ENCODE data around the gene NRXN3. TPM values are rescaled to one million over a fixed set of nuclear protein-coding genes. Genes with fewer than 3 reads are reported as not detected.

NRXN3 gene
- total RNA-seq, 1 experiment from 2014 or later: not detected

DNA sequence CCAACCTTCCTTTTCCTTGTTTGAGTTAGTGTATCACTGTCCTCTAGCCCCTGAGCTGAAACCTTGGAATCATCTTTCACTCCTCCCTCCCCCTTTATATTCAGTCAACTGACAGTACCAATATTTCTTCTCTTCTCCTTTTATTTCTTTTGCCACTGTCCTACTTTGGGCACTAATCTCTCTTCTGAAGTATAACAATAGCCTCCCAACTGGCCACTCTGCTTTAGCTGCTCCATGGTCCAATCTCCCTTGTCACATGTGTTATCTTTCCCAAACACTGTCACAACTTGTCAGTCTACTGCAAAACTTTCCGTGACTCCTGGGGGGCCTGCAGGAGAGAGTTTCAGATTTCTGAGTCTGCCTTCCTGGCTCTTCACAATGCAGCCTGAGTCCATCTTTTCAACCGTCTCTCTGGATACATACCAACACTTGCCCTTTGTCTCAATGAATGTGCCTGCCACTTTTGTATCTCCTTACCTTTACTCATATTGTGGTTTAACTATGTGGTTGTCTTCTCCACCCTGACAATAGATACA is 1570.0 kb downstream of the NRXN3 start:
- no peaks in the 10 kb centered on the region for H3K36me3 ChIP-seq (ENCODE audit: control insufficient read depth in 1 of 2, insufficient read depth in 2 of 2, low read length in 2 of 2)

More for the DNA sequence above, 1570.0 kb downstream of the NRXN3 start:
- Histone ChIP-seq H3K4me1 (ENCODE audit: control insufficient read depth in 1 of 2, insufficient read depth in 2 of 2, low read length in 2 of 2) (no peaks in the 10 kb centered on the region), H3K9me2 (ENCODE audit: insufficient read depth) (no peaks in the 10 kb centered on the region), H3K9me3 (ENCODE audit: control insufficient read depth in 1 of 2, insufficient read depth in 1 of 2, low read depth in 1 of 2, low read length in 2 of 2) (peaks cover 0 to 25% of the 10 kb centered on the region in 2 experiments; a peak in 2 of 4 replicates), H2AFZ (ENCODE audit: low read depth, low read length, poor library complexity, severe bottlenecking) (no peak overlapping the region), H3K4me2 (ENCODE audit: low read length) (no peak overlapping the region), H4K20me1 (ENCODE audit: insufficient read depth) (no peaks in the 10 kb centered on the region), H3K27ac (ENCODE audit: low read depth, low read length) (no peak overlapping the region), H3K4me3 (replicated peaks in 1 of 2; ENCODE audit: low read depth in 1 of 2, low read length in 2 of 2) (no peak overlapping the region), H3K79me2 (ENCODE audit: insufficient read depth, low read length) (no peaks in the 10 kb centered on the region), H3K27me3 (ENCODE audit: insufficient read depth, low read length) (no peaks in the 10 kb centered on the region), H3K9ac (ENCODE audit: low read length) (no peak overlapping the region)
- CTCF ChIA-PET: no interaction called here
- RAD21 ChIA-PET (ENCODE audit: low non-redundant PET in 1 of 2, low total read pairs in 2 of 2, uncharacterized antibody in 2 of 2, unreplicated experiment in 2 of 2): no interaction called here
- TF ChIP-seq CBX3 (IDR thresholded peaks at IDR 0.05; ENCODE audit: low read depth) (no peak), EZH2phosphoT487 (IDR thresholded peaks at IDR 0.05; ENCODE audit: borderline replicate concordance) (no peak), ELF1 (IDR thresholded peaks at IDR 0.05; ENCODE audit: borderline replicate concordance, low read depth) (no peak), FOSL1 (IDR thresholded peaks at IDR 0.05; ENCODE audit: low read depth) (no peak), SIN3A (IDR thresholded peaks at IDR 0.05; ENCODE audit: low read depth) (no peak), RAD21 (IDR thresholded peaks at IDR 0.05; ENCODE audit: low read depth) (no peak), ZNF274 (IDR thresholded peaks at IDR 0.05; ENCODE audit: low read depth, low read length) (no peak), ZFX (IDR thresholded peaks at IDR 0.05) (no peak), SP1 (IDR thresholded peaks at IDR 0.05; ENCODE audit: low read depth) (no peak), POLR2AphosphoS5 (IDR thresholded peaks at IDR 0.05; ENCODE audit: low read depth, low read length) (no peak), SRF (IDR thresholded peaks at IDR 0.05; ENCODE audit: low read depth) (no peak), YY1 (IDR thresholded peaks at IDR 0.05; ENCODE audit: extremely low read depth, insufficient replicate concordance, low read depth, low read length) (no peak), JUND (IDR thresholded peaks at IDR 0.05) (no peak), ATF3 (IDR thresholded peaks at IDR 0.05) (no peak)
- TF ChIP-seq, protein P1, sequence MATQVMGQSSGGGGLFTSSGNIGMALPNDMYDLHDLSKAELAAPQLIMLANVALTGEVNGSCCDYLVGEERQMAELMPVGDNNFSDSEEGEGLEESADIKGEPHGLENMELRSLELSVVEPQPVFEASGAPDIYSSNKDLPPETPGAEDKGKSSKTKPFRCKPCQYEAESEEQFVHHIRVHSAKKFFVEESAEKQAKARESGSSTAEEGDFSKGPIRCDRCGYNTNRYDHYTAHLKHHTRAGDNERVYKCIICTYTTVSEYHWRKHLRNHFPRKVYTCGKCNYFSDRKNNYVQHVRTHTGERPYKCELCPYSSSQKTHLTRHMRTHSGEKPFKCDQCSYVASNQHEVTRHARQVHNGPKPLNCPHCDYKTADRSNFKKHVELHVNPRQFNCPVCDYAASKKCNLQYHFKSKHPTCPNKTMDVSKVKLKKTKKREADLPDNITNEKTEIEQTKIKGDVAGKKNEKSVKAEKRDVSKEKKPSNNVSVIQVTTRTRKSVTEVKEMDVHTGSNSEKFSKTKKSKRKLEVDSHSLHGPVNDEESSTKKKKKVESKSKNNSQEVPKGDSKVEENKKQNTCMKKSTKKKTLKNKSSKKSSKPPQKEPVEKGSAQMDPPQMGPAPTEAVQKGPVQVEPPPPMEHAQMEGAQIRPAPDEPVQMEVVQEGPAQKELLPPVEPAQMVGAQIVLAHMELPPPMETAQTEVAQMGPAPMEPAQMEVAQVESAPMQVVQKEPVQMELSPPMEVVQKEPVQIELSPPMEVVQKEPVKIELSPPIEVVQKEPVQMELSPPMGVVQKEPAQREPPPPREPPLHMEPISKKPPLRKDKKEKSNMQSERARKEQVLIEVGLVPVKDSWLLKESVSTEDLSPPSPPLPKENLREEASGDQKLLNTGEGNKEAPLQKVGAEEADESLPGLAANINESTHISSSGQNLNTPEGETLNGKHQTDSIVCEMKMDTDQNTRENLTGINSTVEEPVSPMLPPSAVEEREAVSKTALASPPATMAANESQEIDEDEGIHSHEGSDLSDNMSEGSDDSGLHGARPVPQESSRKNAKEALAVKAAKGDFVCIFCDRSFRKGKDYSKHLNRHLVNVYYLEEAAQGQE (IDR thresholded peaks at IDR 0.05; ENCODE audit: low read depth): no peak
- TF ChIP-seq, protein P2, sequence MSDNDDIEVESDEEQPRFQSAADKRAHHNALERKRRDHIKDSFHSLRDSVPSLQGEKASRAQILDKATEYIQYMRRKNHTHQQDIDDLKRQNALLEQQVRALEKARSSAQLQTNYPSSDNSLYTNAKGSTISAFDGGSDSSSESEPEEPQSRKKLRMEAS (IDR thresholded peaks at IDR 0.05): no peak
- TF ChIP-seq, protein P3, sequence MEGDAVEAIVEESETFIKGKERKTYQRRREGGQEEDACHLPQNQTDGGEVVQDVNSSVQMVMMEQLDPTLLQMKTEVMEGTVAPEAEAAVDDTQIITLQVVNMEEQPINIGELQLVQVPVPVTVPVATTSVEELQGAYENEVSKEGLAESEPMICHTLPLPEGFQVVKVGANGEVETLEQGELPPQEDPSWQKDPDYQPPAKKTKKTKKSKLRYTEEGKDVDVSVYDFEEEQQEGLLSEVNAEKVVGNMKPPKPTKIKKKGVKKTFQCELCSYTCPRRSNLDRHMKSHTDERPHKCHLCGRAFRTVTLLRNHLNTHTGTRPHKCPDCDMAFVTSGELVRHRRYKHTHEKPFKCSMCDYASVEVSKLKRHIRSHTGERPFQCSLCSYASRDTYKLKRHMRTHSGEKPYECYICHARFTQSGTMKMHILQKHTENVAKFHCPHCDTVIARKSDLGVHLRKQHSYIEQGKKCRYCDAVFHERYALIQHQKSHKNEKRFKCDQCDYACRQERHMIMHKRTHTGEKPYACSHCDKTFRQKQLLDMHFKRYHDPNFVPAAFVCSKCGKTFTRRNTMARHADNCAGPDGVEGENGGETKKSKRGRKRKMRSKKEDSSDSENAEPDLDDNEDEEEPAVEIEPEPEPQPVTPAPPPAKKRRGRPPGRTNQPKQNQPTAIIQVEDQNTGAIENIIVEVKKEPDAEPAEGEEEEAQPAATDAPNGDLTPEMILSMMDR (IDR thresholded peaks at IDR 0.05 in 2 of 3, conservative IDR thresholded peaks at IDR 0.05 in 1 of 3; ENCODE audit: borderline replicate concordance in 1 of 3, insufficient read depth in 1 of 3, low read depth in 2 of 3, low read length in 2 of 3): no peak
- TF ChIP-seq, protein P4, sequence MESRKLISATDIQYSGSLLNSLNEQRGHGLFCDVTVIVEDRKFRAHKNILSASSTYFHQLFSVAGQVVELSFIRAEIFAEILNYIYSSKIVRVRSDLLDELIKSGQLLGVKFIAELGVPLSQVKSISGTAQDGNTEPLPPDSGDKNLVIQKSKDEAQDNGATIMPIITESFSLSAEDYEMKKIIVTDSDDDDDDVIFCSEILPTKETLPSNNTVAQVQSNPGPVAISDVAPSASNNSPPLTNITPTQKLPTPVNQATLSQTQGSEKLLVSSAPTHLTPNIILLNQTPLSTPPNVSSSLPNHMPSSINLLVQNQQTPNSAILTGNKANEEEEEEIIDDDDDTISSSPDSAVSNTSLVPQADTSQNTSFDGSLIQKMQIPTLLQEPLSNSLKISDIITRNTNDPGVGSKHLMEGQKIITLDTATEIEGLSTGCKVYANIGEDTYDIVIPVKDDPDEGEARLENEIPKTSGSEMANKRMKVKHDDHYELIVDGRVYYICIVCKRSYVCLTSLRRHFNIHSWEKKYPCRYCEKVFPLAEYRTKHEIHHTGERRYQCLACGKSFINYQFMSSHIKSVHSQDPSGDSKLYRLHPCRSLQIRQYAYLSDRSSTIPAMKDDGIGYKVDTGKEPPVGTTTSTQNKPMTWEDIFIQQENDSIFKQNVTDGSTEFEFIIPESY (IDR thresholded peaks at IDR 0.05; ENCODE audit: extremely low read depth, insufficient replicate concordance, low read length): no peak
- intact Hi-C loops (cut with micrococcal nuclease): no loop called here
- DNase-seq (ENCODE audit: low read depth, low spot score) (no peak), ATAC-seq (no peak)
- no TSS peak for BruUV-seq (replicated peaks)
- POLR2A ChIA-PET: no interaction called here

Measured in HCT116 (cell line).